ENCODE measurements around the gene PRR14.

GRCh38 chr16:30652005-30652296 lies 1.2 kb downstream of the PRR14 start:
- TF ChIP-seq CTCF (IDR thresholded peaks at IDR 0.05; ENCODE audit: insufficient read depth, low read length), result no peak
- no peak for TF ChIP-seq POLR2AphosphoS5 (IDR thresholded peaks at IDR 0.05; ENCODE audit: low read depth)
- TF ChIP-seq GABPA (IDR thresholded peaks at IDR 0.05; ENCODE audit: low read depth), result no peak
- TF ChIP-seq REST (IDR thresholded peaks at IDR 0.05; ENCODE audit: insufficient replicate concordance, low read depth), result no peak
- TF ChIP-seq SPI1 (IDR thresholded peaks at IDR 0.05; ENCODE audit: borderline replicate concordance, low read depth), result no peak
